AG04449 (cell line): Measurements from ENCODE around the gene ANG.

Source experiments
- CTCF ChIA-PET: fragments of 350-600 bp; formaldehyde crosslinking; extraction: SDS; loops from one replicate; lab custom pipeline; 2021; ENCODE audit warnings: antibody characterized with exemption; lab: Yijun Ruan, JAX
- POLR2A ChIA-PET: fragments of 400-600, 350-600 bp; formaldehyde crosslinking; extraction: SDS; loops from one replicate; lab custom pipeline; 2020; ENCODE audit warnings: antibody characterized with exemption, inconsistent platforms; lab: Yijun Ruan, JAX
- DNase-seq: peaks from one replicate; pipeline ENCODE4 v3.0.0-alpha.2; 2010; ENCODE audit warnings: low read depth, low spot score
- H3K4me3 ChIP-seq: 2 replicates; pipeline ENCODE4 v1.5.1; 2011; ENCODE audit warnings: low read depth, mild to moderate bottlenecking, control low read depth, low read length
- TF ChIP-seq, protein P1 (sequence below): IDR thresholded peaks from one replicate; pipeline ENCODE4 v1.5.1; 2011; ENCODE audit warnings: mild to moderate bottlenecking, moderate library complexity, low read length, control low read depth, inconsistent platforms; ENCODE audit not compliant: insufficient read depth; ENCODE audit errors: missing control alignments

Gene ANG

DNA sequence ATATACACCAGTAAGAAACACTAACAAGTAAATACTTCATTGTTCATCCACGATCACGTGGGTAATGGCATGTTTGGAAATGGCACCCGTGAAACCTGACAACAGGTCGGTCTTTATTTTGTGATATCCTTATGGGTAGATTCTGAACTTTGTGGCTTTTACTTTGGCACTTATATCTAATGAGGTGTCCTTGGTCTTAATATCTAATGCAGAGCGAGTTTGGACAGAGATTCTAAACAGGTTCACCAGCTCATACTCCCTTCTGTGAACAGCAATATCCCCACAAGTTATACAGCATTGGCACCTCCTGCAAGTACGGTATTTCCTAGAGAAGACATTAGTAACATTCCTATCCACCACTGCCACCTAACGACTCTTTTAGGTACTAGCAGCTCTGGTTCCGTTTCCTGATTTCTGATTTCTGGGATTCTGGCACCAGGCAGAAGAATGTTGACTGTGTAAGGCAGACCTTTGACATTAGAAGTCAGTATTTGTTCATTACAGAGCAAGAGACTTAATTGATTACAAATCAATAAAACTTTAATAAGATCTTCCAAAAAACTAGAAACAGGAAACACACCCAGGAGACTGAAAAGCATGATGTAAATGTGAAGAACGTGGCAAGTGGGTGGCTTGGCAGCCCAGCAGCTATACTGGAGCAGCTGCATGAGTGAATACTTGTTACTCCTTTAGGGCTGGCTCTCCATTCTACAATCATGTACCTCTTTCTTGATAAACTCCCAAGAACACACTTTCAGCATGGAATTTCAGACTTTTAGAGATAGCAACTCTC is 2.5 kb downstream of the ANG start:
- DNase-seq = no peak
- H3K4me3 ChIP-seq = no peak overlapping the region
- CTCF ChIA-PET = interaction anchor here (0.7 to 7.9 kb wide), 44 partner anchors 7 to 410 kb away, joined by 3 to 62 read pairs (median 4); partner anchors contain the start of gene TMEM253
- POLR2A ChIA-PET = interaction anchor here (0.6 to 0.9 kb wide), 3 partner anchors 9 to 284 kb away, joined by 3 to 4 read pairs (median 3); no protein-coding TSS in a partner anchor
- TF ChIP-seq, protein P1, sequence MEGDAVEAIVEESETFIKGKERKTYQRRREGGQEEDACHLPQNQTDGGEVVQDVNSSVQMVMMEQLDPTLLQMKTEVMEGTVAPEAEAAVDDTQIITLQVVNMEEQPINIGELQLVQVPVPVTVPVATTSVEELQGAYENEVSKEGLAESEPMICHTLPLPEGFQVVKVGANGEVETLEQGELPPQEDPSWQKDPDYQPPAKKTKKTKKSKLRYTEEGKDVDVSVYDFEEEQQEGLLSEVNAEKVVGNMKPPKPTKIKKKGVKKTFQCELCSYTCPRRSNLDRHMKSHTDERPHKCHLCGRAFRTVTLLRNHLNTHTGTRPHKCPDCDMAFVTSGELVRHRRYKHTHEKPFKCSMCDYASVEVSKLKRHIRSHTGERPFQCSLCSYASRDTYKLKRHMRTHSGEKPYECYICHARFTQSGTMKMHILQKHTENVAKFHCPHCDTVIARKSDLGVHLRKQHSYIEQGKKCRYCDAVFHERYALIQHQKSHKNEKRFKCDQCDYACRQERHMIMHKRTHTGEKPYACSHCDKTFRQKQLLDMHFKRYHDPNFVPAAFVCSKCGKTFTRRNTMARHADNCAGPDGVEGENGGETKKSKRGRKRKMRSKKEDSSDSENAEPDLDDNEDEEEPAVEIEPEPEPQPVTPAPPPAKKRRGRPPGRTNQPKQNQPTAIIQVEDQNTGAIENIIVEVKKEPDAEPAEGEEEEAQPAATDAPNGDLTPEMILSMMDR = peak; percentile 76

GRCh38 chr14:20692116-20692751 is 3.7 kb downstream of the ANG start:
- POLR2A ChIA-PET = no interaction called here
- no peak for DNase-seq
- H3K4me3 ChIP-seq = no peak overlapping the region

GRCh38 chr14:20696764-20697163 is 8.2 kb downstream of the ANG start:
- ChIA-PET POLR2A (no interaction called here), CTCF (interaction anchor here (0.5 to 5.4 kb wide), 20 partner anchors 8 to 408 kb away, joined by 3 to 54 read pairs (median 4); partner anchors contain the start of gene RNASE4)
- TF ChIP-seq, protein P1 = no peak
- no peak overlapping the region for H3K4me3 ChIP-seq
- DNase-seq = no peak

More at GRCh38 chr14:20692116-20692751, 3.7 kb downstream of the ANG start:
- TF ChIP-seq, protein P1 = no peak
- CTCF ChIA-PET = interaction anchor here (0.6 to 7.9 kb wide), 20 partner anchors 8 to 515 kb away, joined by 3 to 62 read pairs (median 6); no protein-coding TSS in a partner anchor

- DNase-seq = no peak
- TF ChIP-seq, protein P1 = peak; percentile 81
- H3K4me3 ChIP-seq = no peak overlapping the region
- POLR2A ChIA-PET = no interaction called here
- CTCF ChIA-PET = interaction anchor here (0.5 to 5.4 kb wide), 25 partner anchors 10 to 408 kb away, joined by 3 to 54 read pairs (median 4); partner anchors contain the start of gene RNASE4
Observed at GRCh38 chr14:20697273-20698017, 8.9 kb downstream of the ANG start.

- POLR2A ChIA-PET = no interaction called here
- no peak for DNase-seq
- CTCF ChIA-PET = interaction anchor here (0.8 to 5.4 kb wide), 11 partner anchors 13 to 408 kb away, joined by 3 to 54 read pairs (median 5); no protein-coding TSS in a partner anchor
- no peak overlapping the region for H3K4me3 ChIP-seq
- TF ChIP-seq, protein P1 = no peak
Observed at GRCh38 chr14:20698018-20698329, 9.4 kb downstream of the ANG start.
